ENCODE measurements around the gene TLE2.

DNA sequence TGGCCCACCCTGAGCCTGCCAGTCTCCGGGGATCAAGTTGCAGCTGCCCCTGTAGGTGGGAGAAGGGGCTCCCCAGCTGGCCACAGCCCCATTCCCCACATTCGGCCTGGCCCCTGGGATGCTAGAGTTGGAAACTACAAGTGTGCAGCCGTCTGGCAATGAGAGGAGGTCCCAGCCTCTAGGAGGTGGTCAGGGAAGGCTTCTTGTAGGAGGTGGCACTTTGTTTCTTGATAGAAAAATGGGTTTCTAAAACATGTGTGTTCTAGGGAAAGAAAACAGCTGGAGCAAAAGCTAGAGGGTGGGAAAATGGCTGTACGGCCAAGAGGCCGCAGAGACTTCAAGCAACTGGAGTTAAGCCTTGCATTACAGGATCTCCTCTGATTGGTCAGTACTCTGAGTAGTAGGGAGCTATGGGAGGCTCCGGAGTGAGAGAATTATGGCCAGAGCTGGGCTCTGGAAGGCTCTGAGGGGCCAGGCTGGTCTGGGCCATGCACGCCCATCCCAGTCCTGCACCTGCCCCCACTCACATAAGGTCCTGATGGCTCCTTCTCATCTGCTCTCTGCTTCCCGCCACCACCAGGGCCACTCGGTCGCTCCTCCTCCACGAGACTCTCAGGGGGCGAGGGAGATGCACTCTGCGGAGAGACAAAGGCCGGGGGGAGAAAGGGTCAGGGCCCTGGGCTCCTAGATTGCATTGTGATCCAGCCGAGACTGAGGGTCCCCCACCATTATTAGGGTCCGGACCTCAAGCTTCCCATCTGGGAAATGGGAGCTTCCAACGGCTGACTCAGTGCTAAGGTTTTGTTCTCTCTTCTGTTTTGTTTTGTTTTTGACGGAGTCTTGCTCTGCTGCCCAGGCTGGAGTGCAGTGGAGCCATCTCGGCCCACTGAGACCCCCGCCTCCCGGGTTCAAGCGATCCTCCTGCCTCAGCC lies 13.7 kb downstream of the TLE2 start:
- TF ChIP-seq, protein P1, sequence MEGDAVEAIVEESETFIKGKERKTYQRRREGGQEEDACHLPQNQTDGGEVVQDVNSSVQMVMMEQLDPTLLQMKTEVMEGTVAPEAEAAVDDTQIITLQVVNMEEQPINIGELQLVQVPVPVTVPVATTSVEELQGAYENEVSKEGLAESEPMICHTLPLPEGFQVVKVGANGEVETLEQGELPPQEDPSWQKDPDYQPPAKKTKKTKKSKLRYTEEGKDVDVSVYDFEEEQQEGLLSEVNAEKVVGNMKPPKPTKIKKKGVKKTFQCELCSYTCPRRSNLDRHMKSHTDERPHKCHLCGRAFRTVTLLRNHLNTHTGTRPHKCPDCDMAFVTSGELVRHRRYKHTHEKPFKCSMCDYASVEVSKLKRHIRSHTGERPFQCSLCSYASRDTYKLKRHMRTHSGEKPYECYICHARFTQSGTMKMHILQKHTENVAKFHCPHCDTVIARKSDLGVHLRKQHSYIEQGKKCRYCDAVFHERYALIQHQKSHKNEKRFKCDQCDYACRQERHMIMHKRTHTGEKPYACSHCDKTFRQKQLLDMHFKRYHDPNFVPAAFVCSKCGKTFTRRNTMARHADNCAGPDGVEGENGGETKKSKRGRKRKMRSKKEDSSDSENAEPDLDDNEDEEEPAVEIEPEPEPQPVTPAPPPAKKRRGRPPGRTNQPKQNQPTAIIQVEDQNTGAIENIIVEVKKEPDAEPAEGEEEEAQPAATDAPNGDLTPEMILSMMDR (IDR thresholded peaks at IDR 0.05), result no peak
- no peak for TF ChIP-seq POLR2A (IDR thresholded peaks at IDR 0.05)

Data from thyroid gland (tissue), 4 donors.